ENCODE measurements around the gene ABCC1.
"Not testable (repeated sequence)": the region's sequence is repeated elsewhere in the genome, so short reads cannot be mapped to it uniquely, and the experiment has no call there.

DNA sequence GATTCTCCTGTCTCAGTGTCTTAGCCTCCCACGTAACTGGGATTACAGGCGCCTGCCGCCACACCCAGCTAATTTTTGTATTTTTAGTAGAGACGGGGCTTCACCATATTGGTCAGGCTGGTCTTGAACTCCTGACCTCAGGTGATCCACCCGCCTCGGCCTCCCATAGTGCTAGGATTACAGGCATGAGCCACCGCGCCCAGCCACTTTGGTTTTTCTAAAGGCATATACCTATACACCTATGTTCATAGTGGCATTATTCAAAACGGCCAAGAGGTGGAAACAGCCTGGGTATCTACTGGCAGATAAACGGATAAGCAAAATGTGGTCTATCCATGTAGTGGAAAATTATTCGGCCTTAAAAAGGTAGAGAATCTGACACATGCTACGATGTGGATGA lies 203.6 kb downstream of the ABCC1 start:
- TF ChIP-seq, protein P1, sequence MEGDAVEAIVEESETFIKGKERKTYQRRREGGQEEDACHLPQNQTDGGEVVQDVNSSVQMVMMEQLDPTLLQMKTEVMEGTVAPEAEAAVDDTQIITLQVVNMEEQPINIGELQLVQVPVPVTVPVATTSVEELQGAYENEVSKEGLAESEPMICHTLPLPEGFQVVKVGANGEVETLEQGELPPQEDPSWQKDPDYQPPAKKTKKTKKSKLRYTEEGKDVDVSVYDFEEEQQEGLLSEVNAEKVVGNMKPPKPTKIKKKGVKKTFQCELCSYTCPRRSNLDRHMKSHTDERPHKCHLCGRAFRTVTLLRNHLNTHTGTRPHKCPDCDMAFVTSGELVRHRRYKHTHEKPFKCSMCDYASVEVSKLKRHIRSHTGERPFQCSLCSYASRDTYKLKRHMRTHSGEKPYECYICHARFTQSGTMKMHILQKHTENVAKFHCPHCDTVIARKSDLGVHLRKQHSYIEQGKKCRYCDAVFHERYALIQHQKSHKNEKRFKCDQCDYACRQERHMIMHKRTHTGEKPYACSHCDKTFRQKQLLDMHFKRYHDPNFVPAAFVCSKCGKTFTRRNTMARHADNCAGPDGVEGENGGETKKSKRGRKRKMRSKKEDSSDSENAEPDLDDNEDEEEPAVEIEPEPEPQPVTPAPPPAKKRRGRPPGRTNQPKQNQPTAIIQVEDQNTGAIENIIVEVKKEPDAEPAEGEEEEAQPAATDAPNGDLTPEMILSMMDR (conservative IDR thresholded peaks at IDR 0.05; ENCODE audit: low read depth, low read length), result not testable (repeated sequence)
- not testable (repeated sequence) for TF ChIP-seq EZH2 (IDR thresholded peaks at IDR 0.05; ENCODE audit: low read length, unreplicated experiment); EZH2phosphoT487 (IDR thresholded peaks at IDR 0.05; ENCODE audit: borderline replicate concordance, low read length)

All from PC-3 (cell line).